K562 (cell line): Measurements from ENCODE around the gene CMIP. TPM values are rescaled to one million over a fixed set of nuclear protein-coding genes. Genes with fewer than 3 reads are reported as not detected.

Experiments used
- BCOR ChIP-seq: fragments of 450-650 bp; IDR thresholded peaks from 2 replicates; pipeline ENCODE4 v1.6.1; 2016
- DNMT1 ChIP-seq: fragments of 450-650 bp; IDR thresholded peaks from 2 replicates; pipeline ENCODE4 v1.6.1; 2016; ENCODE audit warnings: antibody characterized with exemption, mild to moderate bottlenecking
- ESRRB ChIP-seq: fragments of 250-450 bp; sonication (Bioruptor Pico); IDR thresholded peaks from 2 replicates; pipeline ENCODE4 v1.5.0; 2020; ENCODE audit warnings: mild to moderate bottlenecking, moderate library complexity, borderline replicate concordance
- FOSL1 ChIP-seq: fragments of 200-800 bp; sonication (Bioruptor generic); conservative IDR thresholded peaks from 2 replicates; pipeline ENCODE4 v1.6.1; 2016; ENCODE audit warnings: missing genetic modification characterization, missing compliant biosample characterization
- GTF2A2 ChIP-seq: IDR thresholded peaks from 2 replicates; pipeline ENCODE4 v1.6.1; 2016; ENCODE audit warnings: mild to moderate bottlenecking, missing genetic modification characterization, missing compliant biosample characterization
- HDAC3 ChIP-seq: fragments of 450-650 bp; IDR thresholded peaks from 2 replicates; pipeline ENCODE4 v1.6.1; 2018; ENCODE audit warnings: borderline replicate concordance, mild to moderate bottlenecking, moderate library complexity; ENCODE audit not compliant: partially characterized antibody
- HMGXB4 ChIP-seq: sonication (generic); formaldehyde crosslinking; IDR thresholded peaks from 2 replicates; pipeline ENCODE4 v1.8.1; 2023; ENCODE audit warnings: mild to moderate bottlenecking, missing genetic modification reagents
- HSF4 ChIP-seq: fragments of 250-450 bp; sonication (Bioruptor Pico); IDR thresholded peaks from 2 replicates; pipeline ENCODE4 v2.1.2; 2022; ENCODE audit warnings: mild to moderate bottlenecking, moderate library complexity, borderline replicate concordance
- KAT2B ChIP-seq: IDR thresholded peaks from one replicate; pipeline ENCODE4 v1.6.1; 2012; ENCODE audit warnings: low read depth, mild to moderate bottlenecking, control low read depth, inconsistent platforms, low read length, moderate library complexity
- KAT8 ChIP-seq: fragments of 450-650 bp; IDR thresholded peaks from 2 replicates; pipeline ENCODE4 v1.6.1; 2016; ENCODE audit warnings: low read depth, mild to moderate bottlenecking
- KDM1A ChIP-seq, 2 experiments: fragments of 450-650 bp; IDR thresholded peaks; 2 replicates each; pipeline ENCODE4 v1.6.1; 2016; ENCODE audit warnings: mild to moderate bottlenecking in 2 of 2
- MCM2 ChIP-seq: fragments of 450-650 bp; IDR thresholded peaks from 2 replicates; pipeline ENCODE4 v1.6.1; 2017; ENCODE audit warnings: low read depth, mild to moderate bottlenecking
- MED1 ChIP-seq: sonication (generic); formaldehyde crosslinking; IDR thresholded peaks from 2 replicates; pipeline ENCODE4 v1.8.1; 2023; ENCODE audit warnings: missing genetic modification reagents, borderline replicate concordance
- NCOA4 ChIP-seq: fragments of 450-650 bp; IDR thresholded peaks from 2 replicates; pipeline ENCODE4 v1.6.1; 2018; ENCODE audit warnings: mild to moderate bottlenecking; ENCODE audit not compliant: partially characterized antibody
- NFE2 ChIP-seq: IDR thresholded peaks from 2 replicates; pipeline ENCODE4 v1.6.1; 2014; ENCODE audit warnings: antibody characterized with exemption, low read depth
- PHF8 ChIP-seq: fragments of 200-600 bp; sonication (generic); IDR thresholded peaks from 2 replicates; pipeline ENCODE4 v1.6.1; 2012; ENCODE audit warnings: mixed run types, mild to moderate bottlenecking, inconsistent platforms, low read length, moderate library complexity, borderline replicate concordance
- POU5F1 ChIP-seq: fragments of 150-350 bp; IDR thresholded peaks from 2 replicates; pipeline ENCODE4 v1.6.1; 2014; ENCODE audit warnings: borderline replicate concordance, low read length, low read depth, mild to moderate bottlenecking; ENCODE audit not compliant: partially characterized antibody
- RCOR1 ChIP-seq, 2 experiments: IDR thresholded peaks; 2 replicates each; pipeline ENCODE4 v1.6.1; 2012; ENCODE audit warnings: low read depth in 2 of 2, low read length in 2 of 2, borderline replicate concordance in 1 of 2, improper control_type of control experiment in 1 of 2
- SMARCA4 ChIP-seq: fragments of 450-650 bp; IDR thresholded peaks from 2 replicates; pipeline ENCODE4 v1.6.1; 2016
- YY1 ChIP-seq, 3 experiments: IDR thresholded peaks; 2 replicates each; pipeline ENCODE4 v1.6.1; 2011; ENCODE audit warnings: low read length in 2 of 3, mild to moderate bottlenecking in 2 of 3, moderate library complexity in 2 of 3, borderline replicate concordance in 1 of 3, control low read depth in 1 of 3, low read depth in 1 of 3; ENCODE audit not compliant: insufficient read depth in 3 of 3, insufficient replicate concordance in 2 of 3, control insufficient read depth in 1 of 3, insufficient read length in 1 of 3; ENCODE audit errors: extremely low read depth in 1 of 3
- ZFP1 ChIP-seq: fragments of 450-650 bp; formaldehyde crosslinking; IDR thresholded peaks from 2 replicates; pipeline ENCODE4 v1.4.0; 2020; ENCODE audit warnings: mild to moderate bottlenecking, mixed read lengths
- ZFP36 ChIP-seq: fragments of 150-350 bp; IDR thresholded peaks from 2 replicates; pipeline ENCODE4 v1.6.1; 2018; ENCODE audit warnings: low read length, low read depth; ENCODE audit not compliant: partially characterized antibody
- ZNF311 ChIP-seq: fragments of 250-450 bp; sonication (Bioruptor Pico); IDR thresholded peaks from 2 replicates; pipeline ENCODE4 v1.4.0; 2020; ENCODE audit warnings: mild to moderate bottlenecking, moderate library complexity
- ZNF316 ChIP-seq: fragments of 450-650 bp; IDR thresholded peaks from 2 replicates; pipeline ENCODE4 v1.6.1; 2016
- ZNF696 ChIP-seq: fragments of 250-450 bp; sonication (Bioruptor Pico); conservative IDR thresholded peaks from 2 replicates; pipeline ENCODE4 v1.4.0; 2020; ENCODE audit warnings: mild to moderate bottlenecking, moderate library complexity
- ZNF79 ChIP-seq: fragments of 250-450 bp; sonication (Bioruptor Pico); IDR thresholded peaks from 2 replicates; pipeline ENCODE4 v1.4.0; 2020; ENCODE audit warnings: low read depth, mild to moderate bottlenecking, moderate library complexity
- ZSCAN32 ChIP-seq: fragments of 450-650 bp; formaldehyde crosslinking; IDR thresholded peaks from 2 replicates; pipeline ENCODE4 v1.4.0; 2020; ENCODE audit warnings: mild to moderate bottlenecking, moderate library complexity
- polyA plus RNA-seq, 8 experiments: library from polyadenylated mRNA; depleted of rRNA in 4 of 8; stranded (reverse) in 5 of 8; unstranded in 3 of 8; fragments of >200 nt; fragmentation: Nextera tagmentation in 2 of 8; fragmentation: Illumina TruSeq in 1 of 8; extraction: Ambion mirVana in 2 of 8; extraction: Trizol in 1 of 8; gene quantifications; 2 replicates each; pipeline versions ENCODE4 v1.2.1 to v1.2.3, GENCODE V29; 2011 to 2014; ENCODE audit warnings: inconsistent platforms in 1 of 8, missing spikeins in 1 of 8
- total RNA-seq, 7 experiments: library from RNA; depleted of rRNA in 6 of 7; stranded (reverse); fragments of >200 nt in 6 of 7; fragmentation: Illumina TruSeq in 2 of 7; extraction: Trizol in 2 of 7; gene quantifications; 2 replicates each; pipeline versions ENCODE4 v1.2.1 to v1.2.3, GENCODE V29; 2011 to 2021; ENCODE audit warnings: low replicate concordance in 1 of 7
- TF ChIP-seq, protein P1 (sequence below): sonication (generic); formaldehyde crosslinking; IDR thresholded peaks from 2 replicates; pipeline ENCODE4 v1.9.0; 2022; ENCODE audit warnings: mild to moderate bottlenecking, missing genetic modification reagents

CMIP gene
- total and polyA plus RNA-seq, 9 of the 15 experiments (the other 6 are each of a cell fraction or from before 2014, with no cell fraction given) = 0.94 to 82.5 (median 10.3) TPM

- TF ChIP-seq YY1 (IDR thresholded peaks at IDR 0.05; ENCODE audit: borderline replicate concordance in 1 of 3, control insufficient read depth in 1 of 3, extremely low read depth in 1 of 3, insufficient read depth in 3 of 3, insufficient read length in 1 of 3, insufficient replicate concordance in 2 of 3, low read depth in 1 of 3, low read length in 2 of 3) (peak; percentile 50 to 92 (median 83)), ZNF79 (no peak), MED1 (CRISPR knock-in tag) (no peak), PHF8 (no peak), POU5F1 (no peak), FOSL1 (peak; percentile 74), KDM1A (IDR thresholded peaks at IDR 0.05) (peak; percentile 99 to 100), HMGXB4 (0 out of 2 replicates have a peak, but pooled peaks have one; percentile 52), ZNF696 (CRISPR knock-in tag) (no peak), KAT8 (no peak), ZSCAN32 (CRISPR knock-in tag) (no peak), HDAC3 (peak; percentile 95), DNMT1 (no peak), ESRRB (no peak), HSF4 (CRISPR knock-in tag) (no peak), ZFP1 (CRISPR knock-in tag) (no peak; the same call in 1 of the 2 replicates), NFE2 (peak; percentile 76), ZNF311 (CRISPR knock-in tag) (no peak), BCOR (peak; percentile 100), MCM2 (no peak), KAT2B (no peak), NCOA4 (peak; percentile 55), SMARCA4 (peak; percentile 100), GTF2A2 (no peak), RCOR1 (IDR thresholded peaks at IDR 0.05; ENCODE audit: borderline replicate concordance in 1 of 2, low read depth in 2 of 2, low read length in 2 of 2) (peak; percentile 95 to 99), ZNF316 (no peak; the same call in 1 of the 2 replicates), ZFP36 (peak; percentile 99)
- TF ChIP-seq, protein P1, sequence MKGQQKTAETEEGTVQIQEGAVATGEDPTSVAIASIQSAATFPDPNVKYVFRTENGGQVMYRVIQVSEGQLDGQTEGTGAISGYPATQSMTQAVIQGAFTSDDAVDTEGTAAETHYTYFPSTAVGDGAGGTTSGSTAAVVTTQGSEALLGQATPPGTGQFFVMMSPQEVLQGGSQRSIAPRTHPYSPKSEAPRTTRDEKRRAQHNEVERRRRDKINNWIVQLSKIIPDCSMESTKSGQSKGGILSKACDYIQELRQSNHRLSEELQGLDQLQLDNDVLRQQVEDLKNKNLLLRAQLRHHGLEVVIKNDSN (CRISPR knock-in tag) = no peak; the same call in 1 of the 2 replicates
These were observed 51.0 kb downstream of the CMIP start (continued) for GRCh38 chr16:81495321-81496234.
